Stimulated activated CD8-positive, alpha-beta memory T cell treated with anti-CD3 and anti-CD28 coated beads, Interleukin-12 subunit alpha, Interleukin-12 subunit beta, amount 100 ng/mL, for 4 hours (primary cell): Measurements from ENCODE around the gene ZFHX3.

Experiments used
- DNase-seq: peaks from one replicate; pipeline ENCODE4 v3.0.0-alpha.2; 2020; ENCODE audit warnings: low read depth

Gene ZFHX3

GRCh38 chr16:72928090-72928981 lies 119.6 kb downstream of the ZFHX3 start:
- DNase-seq, result no peak

DNA sequence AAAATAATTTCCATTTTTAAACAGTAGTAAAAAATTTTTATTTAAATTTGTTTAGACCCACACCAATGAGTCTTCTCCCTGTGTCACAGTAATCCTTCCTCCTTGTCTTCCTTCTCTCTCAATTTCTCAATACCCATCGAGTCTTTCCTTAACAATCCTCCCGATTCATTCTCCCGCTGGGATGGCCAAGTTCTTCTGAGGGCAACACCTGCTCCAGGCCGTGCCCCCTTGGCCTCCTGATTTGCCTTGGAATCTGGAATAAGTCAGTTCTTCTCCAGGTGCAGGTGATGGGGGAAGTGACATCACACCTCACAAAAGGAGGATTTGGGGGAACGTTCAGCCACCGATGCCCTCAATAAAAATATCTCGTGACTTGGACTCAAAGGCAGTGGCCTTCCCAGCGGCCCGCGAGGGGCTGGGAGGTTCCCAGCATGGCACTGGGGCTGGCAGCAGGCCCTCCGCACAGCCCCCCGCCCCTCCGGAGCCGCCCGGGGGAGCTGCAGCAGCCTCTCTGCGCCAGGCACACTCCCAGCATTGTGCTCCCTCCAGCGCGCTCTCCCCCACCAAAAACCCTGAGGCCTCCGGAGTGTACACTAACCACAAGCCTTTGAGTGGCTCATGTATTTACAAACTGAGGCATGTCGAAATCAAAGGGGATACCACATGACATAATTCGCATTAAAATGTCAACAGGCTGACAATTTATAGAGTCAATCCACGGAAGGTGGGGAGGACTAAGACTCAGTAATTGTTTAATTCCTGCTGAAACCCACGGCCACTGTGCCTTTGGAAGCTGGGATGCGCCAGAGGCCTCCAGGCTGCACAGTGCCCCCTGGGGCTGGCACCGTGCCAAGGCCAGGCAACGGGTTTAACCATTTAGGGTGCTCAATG lies 120.5 kb downstream of the ZFHX3 start:
- DNase-seq, result no peak

DNA sequence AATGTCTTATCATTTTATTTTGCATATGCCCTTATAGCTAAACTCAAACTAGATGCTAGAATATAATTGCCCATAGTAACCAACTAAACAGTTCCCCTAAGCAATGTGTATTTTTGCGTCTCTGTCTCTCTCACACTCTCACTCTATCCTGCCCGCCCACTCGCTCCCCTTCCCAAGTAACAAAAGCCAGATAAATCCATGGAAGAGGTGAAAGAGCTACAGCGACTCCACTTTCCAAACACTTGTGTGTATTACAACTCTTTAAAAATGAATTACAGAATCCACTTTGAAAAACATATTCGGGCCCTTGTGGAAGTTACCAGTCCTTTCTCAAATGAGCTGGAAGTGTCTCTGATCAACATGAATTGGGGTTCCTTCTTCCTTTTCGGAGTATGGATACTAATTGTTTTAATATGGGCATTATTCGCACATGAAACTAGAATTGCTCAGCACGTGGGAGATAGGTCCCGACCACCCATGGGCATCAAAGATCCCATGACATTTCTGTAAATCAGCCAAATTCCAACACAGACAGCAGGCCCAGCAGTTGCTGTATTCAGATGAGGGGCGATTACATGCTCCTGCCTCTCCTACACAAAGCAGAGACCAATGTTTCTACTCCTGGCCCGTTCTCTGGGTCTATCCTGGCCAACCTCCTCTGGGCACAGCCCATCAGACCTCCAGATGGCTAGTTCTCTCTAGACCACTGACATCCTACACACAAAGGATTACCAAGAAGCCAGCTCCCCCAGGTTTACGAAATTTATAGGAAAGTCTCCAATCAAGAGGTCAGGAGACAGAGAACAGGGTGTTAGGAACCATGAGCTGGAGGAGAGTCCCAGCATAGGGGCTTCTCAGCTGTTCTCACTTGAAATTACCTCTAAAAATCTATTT lies 121.5 kb downstream of the ZFHX3 start:
- DNase-seq, result no peak

- no peak for DNase-seq
Observed at GRCh38 chr16:72925631-72925979, 122.3 kb downstream of the ZFHX3 start.

GRCh38 chr16:72924927-72925630 lies 122.8 kb downstream of the ZFHX3 start:
- no peak for DNase-seq

DNA sequence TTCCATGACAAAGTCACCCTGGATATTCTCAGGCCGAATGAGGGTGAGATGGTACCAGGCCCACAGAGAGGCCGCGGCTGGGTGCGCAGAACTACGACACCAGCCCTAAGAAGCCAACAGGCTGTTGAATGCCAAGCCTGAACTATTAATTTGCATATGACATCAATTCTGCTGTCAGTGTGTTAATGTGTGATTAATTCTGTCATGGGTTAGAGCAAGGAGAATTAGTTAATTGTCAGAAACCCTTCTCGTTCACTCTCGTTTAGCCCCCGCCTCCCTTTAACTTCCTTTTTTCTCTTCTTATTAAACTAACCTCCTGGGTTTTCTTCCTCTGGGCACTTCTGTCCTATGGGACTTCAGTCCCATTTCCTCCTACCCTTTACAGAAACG lies 123.4 kb downstream of the ZFHX3 start:
- DNase-seq, result no peak

DNA sequence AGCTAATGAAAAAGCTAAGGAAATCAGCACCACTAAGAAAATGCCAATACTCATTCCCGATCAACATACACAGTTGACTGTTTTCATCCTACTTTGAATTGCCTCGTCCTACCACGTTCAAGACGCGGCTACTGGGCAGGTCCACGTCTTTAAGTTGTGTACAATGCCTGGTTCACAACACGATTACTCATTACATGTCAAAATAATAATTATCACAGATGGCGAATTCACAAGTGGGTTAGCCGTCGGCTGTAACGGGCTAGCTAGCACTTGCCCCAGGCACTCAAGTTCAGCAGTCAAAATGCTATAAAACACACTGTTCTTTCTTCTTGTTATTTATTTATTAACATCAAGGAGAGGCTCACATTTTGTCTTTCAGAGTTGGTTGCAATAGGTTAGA lies 124.2 kb downstream of the ZFHX3 start:
- no peak for DNase-seq

DNA sequence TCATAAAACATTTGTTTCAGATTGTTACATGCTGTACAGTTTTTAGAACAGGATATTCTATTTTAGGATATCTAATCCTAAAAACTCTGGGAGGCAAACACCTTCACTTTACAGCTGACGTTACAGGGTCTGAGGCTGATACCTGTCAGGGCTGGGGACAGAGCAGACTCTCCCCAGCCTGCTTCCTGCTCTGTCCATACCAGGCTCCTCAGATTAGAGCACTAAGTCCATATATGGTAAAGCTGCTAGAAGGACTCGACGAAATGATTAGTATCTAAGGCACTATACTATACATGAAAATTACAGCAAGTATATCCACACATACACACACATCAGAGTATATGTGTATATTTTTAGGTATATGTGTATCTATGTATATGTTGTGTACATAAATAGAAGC lies 125.2 kb downstream of the ZFHX3 start:
- DNase-seq, result no peak

DNA sequence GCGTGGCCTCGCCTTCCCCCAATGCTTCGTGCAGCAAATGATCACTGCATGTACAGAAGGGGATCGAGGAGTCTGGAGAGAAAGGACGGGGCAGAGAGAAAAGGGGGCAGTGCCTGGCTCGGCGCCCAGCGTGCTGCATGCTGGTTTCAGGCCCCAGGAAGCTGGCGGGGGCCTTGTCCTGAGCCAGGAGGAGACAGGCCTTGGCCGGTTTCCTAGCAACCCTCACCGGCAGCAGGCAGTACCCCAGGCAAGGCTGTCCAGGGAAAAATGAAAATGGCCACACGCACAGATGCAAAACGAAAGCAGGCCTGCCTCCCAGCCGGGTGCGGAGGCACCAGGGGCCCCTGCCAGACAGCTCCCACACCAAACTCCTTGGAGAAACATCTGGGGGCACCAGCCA lies 126.3 kb downstream of the ZFHX3 start:
- DNase-seq, result no peak

DNA sequence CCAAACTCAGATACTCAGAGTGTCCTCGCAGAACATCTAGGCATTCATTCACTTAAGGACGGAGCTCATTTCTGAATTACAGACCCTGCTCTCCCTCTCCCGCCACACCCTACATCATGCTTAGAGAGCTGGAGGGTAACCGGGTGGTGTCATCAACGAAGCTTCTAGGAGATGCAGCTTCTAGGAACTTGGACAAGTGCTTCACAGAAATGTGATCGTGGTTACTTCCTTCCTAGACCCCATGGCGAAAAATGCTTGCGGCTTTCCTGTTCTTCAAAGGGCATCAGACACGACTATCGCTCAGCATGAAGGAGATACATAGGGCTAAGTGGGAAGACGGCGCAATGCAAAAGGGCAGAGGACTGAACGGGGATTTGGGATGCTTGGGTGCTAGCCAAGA lies 126.8 kb downstream of the ZFHX3 start:
- no peak for DNase-seq

- DNase-seq, result no peak
Observed at GRCh38 chr16:72917051-72917450, 130.9 kb downstream of the ZFHX3 start.

DNA sequence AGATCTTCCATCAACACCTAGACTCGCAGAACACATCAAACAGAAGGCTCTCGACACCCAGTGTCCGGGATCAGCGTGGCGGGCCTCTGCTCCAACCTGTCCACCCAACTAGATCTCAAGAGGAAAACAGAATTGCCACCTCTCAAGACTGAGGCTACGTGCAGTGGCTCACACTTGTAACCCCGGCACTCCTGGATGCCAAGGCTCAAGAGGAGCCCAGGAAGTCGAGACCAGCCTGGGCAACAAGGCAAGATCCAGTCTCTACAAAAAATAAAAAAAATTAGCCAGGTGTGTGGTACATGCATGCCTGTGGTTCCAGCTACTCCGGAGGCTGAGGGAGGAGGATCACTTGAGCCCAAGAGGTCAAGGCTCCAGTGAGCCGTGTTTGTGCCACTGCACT lies 132.6 kb downstream of the ZFHX3 start:
- DNase-seq, result no peak

DNA sequence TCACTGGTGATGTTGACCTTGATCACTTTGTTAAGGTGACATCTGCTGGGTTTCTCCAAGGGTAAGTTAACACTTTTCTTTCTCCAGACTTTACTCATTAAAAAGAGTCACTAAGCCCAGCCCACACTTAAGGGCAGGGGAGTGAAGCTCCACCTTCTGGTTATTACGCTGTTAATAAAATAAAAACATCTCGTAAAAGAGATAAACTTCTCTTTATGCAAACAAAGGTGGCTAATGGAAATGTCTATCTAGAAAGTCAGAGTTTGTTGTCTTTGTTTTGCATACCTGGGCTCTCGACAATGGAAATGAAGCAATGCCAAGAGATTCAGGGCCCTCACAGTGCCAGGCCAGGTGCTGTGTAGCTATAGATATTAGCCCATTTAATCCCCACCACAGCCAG lies 134.4 kb downstream of the ZFHX3 start:
- no peak for DNase-seq

DNA sequence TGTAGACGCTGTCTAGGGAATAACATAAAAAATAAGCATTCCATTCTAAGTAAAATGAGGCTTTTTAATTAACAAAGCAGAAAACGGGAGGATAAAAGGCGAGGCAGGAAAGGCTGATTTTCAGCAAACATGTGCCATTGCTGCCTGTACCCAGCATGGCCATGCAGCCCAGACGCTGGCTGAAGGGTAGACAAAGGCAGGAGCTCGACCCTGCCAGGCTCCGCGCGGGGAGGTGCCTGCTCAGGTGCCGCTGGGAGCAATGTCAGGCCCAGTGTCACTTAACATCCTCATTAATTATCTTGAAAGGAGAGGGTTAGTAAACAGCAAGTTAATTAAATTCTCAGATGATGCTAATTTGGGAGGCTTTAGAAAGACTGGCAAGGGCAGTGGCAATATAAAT lies 136.0 kb downstream of the ZFHX3 start:
- DNase-seq, result no peak

DNA sequence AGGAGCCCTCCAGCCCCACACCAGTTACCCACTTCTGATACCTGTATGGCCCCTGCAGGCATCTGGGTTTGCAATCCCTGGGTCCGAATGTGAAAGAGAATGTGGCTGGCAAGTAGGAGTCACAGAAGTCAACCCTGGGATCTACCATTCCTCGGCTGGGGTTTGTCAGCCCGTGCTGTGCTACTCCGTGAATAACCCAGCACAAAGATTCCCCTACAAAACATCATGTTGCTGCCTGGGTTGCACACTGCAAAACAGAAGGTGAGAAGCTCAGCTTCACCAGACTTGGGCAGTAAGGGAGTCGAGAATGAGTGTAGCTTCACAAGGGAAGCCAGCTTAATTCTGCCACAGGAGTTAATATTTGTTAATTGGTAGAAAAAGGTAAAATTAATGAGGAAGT lies 137.1 kb downstream of the ZFHX3 start:
- no peak for DNase-seq

- DNase-seq, result no peak
Observed at GRCh38 chr16:72910381-72910780, 137.5 kb downstream of the ZFHX3 start.

GRCh38 chr16:72909196-72909595 lies 138.7 kb downstream of the ZFHX3 start:
- DNase-seq, result no peak

DNA sequence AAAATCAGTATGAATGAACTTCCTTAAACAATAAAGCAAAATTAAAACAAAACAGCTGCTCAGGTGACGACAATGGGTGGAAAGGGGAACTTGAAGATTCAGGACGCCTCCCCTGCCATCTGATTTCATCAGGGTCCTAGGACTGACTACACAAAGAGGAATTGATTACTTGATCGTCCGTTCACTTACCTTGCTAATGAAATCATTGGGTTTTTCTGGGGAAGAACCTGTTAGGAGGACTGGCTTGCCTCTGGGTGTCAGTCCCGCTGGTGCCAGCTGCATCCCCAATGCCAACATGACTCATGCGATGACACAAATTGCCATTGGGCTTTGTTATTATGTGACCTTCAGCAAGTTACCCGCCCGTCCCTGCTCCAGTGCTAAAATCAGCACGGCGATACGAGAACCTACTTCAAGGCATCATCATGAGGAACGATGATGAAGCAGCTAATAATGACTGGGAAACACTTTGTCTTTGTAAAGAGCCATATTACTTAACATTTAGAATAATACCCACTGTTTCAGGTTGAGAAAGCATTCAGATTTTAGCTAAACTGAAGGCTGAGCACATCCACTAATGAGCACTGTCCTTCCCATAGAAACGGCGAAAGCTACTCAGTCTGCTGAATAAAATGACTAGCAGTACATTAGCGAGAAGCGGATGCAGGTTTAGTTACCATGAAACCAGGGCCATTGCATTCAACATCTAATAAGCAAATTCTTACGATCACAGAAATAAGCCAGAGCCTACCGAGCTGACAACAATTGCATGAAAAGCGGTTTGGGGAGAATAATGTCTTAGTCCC lies 139.4 kb downstream of the ZFHX3 start:
- DNase-seq, result no peak

DNA sequence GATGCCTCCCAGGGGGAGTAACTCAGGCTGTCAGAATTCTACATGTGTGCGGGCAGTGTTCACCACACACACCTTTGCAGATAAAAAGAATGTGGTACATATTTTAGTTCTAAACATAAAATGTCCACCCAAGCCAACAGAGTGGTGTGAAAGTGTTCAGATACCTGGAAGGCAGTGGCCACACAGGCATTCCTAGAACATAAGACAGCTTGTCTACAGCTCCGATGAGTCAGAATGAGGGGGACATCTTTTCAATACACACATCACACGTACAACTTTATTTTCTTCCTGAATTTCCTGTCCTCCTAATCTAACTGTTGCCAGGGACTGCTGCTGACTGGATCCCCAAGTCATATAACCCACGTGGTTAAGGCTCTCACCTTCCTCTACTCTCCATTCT lies 142.3 kb downstream of the ZFHX3 start:
- no peak for DNase-seq

GRCh38 chr16:72903176-72903575 lies 144.8 kb downstream of the ZFHX3 start:
- no peak for DNase-seq

GRCh38 chr16:72902206-72902605 lies 145.7 kb downstream of the ZFHX3 start:
- DNase-seq, result no peak
